ENCODE measurements around the gene ISCU.

The ISCU gene

GRCh38 chr12:108597559-108598471 is 35.4 kb downstream of the ISCU start, which contains the start of gene TMEM119:
Gene TMEM119 (minus strand): TSS chr12:108598084. CDS start chr12:108592383, 5,701 bp downstream.
- TF ChIP-seq YY1 (IDR thresholded peaks at IDR 0.05; ENCODE audit: insufficient read depth, insufficient read length): no peak
- no peak for TF ChIP-seq ZNF274 (IDR thresholded peaks at IDR 0.05; ENCODE audit: low read depth, low read length)
- no peak for TF ChIP-seq SUZ12 (IDR thresholded peaks at IDR 0.05; ENCODE audit: extremely low read depth, insufficient read depth, insufficient read length)
- DNase-seq (ENCODE audit: low read depth, low spot score): no peak
- Histone ChIP-seq H3K9ac (ENCODE audit: insufficient read length, low read depth) (no peak within 1 kb of the TSS), H3K4me1 (ENCODE audit: insufficient read depth, insufficient read length) (peaks cover 8% of the 10 kb centered on the region), H3K36me3 (ENCODE audit: insufficient read depth, insufficient read length, low read length) (no peaks in the 10 kb centered on the region), H3K9me3 (ENCODE audit: insufficient read depth, low read length) (no peaks in the 10 kb centered on the region), H3K4me3 (ENCODE audit: insufficient read length, low read depth) (no peak within 1 kb of the TSS), H3K27me3 (ENCODE audit: insufficient read depth, insufficient read length) (no peaks in the 10 kb centered on the region)

GRCh38 chr12:108598553-108599250 is 36.3 kb downstream of the ISCU start:
- Histone ChIP-seq H3K4me1 (ENCODE audit: insufficient read depth, insufficient read length) (peaks cover 8% of the 10 kb centered on the region), H3K9ac (ENCODE audit: insufficient read length, low read depth) (no peak overlapping the region), H3K9me3 (ENCODE audit: insufficient read depth, low read length) (no peaks in the 10 kb centered on the region), H3K36me3 (ENCODE audit: insufficient read depth, insufficient read length, low read length) (no peaks in the 10 kb centered on the region), H3K4me3 (ENCODE audit: insufficient read length, low read depth) (no peak overlapping the region), H3K27me3 (ENCODE audit: insufficient read depth, insufficient read length) (no peaks in the 10 kb centered on the region)
- DNase-seq (ENCODE audit: low read depth, low spot score): no peak
- TF ChIP-seq YY1 (IDR thresholded peaks at IDR 0.05; ENCODE audit: insufficient read depth, insufficient read length): no peak
- no peak for TF ChIP-seq SUZ12 (IDR thresholded peaks at IDR 0.05; ENCODE audit: extremely low read depth, insufficient read depth, insufficient read length)
- no peak for TF ChIP-seq ZNF274 (IDR thresholded peaks at IDR 0.05; ENCODE audit: low read depth, low read length)

GRCh38 chr12:108599541-108599940 is 37.1 kb downstream of the ISCU start:
- Histone ChIP-seq H3K4me3 (ENCODE audit: insufficient read length, low read depth) (no peak overlapping the region), H3K27me3 (ENCODE audit: insufficient read depth, insufficient read length) (no peaks in the 10 kb centered on the region), H3K4me1 (ENCODE audit: insufficient read depth, insufficient read length) (peaks cover 13% of the 10 kb centered on the region), H3K9ac (ENCODE audit: insufficient read length, low read depth) (no peak overlapping the region), H3K36me3 (ENCODE audit: insufficient read depth, insufficient read length, low read length) (no peaks in the 10 kb centered on the region), H3K9me3 (ENCODE audit: insufficient read depth, low read length) (no peaks in the 10 kb centered on the region)
- DNase-seq (ENCODE audit: low read depth, low spot score): no peak
- TF ChIP-seq SUZ12 (IDR thresholded peaks at IDR 0.05; ENCODE audit: extremely low read depth, insufficient read depth, insufficient read length) (no peak), YY1 (IDR thresholded peaks at IDR 0.05; ENCODE audit: insufficient read depth, insufficient read length) (no peak)

- no peaks in the 10 kb centered on the region for H3K36me3 ChIP-seq (ENCODE audit: insufficient read depth, insufficient read length, low read length)
- no peak overlapping the region for H3K4me3 ChIP-seq (ENCODE audit: insufficient read length, low read depth)
- H3K9ac ChIP-seq (ENCODE audit: insufficient read length, low read depth): no peak overlapping the region
- H3K27me3 ChIP-seq (ENCODE audit: insufficient read depth, insufficient read length): no peaks in the 10 kb centered on the region
- TF ChIP-seq ZNF274 (IDR thresholded peaks at IDR 0.05; ENCODE audit: low read depth, low read length) (no peak), SUZ12 (IDR thresholded peaks at IDR 0.05; ENCODE audit: extremely low read depth, insufficient read depth, insufficient read length) (no peak), YY1 (IDR thresholded peaks at IDR 0.05; ENCODE audit: insufficient read depth, insufficient read length) (no peak)
- no peaks in the 10 kb centered on the region for H3K9me3 ChIP-seq (ENCODE audit: insufficient read depth, low read length)
- DNase-seq (ENCODE audit: low read depth, low spot score): no peak
- H3K4me1 ChIP-seq (ENCODE audit: insufficient read depth, insufficient read length): peaks cover 14% of the 10 kb centered on the region
Measured at GRCh38 chr12:108599948-108600701, 37.7 kb downstream of the ISCU start.

GRCh38 chr12:108600702-108601007 is 38.3 kb downstream of the ISCU start:
- peaks cover 14% of the 10 kb centered on the region for H3K4me1 ChIP-seq (ENCODE audit: insufficient read depth, insufficient read length)

GRCh38 chr12:108602209-108602705 is 39.9 kb downstream of the ISCU start:
- Histone ChIP-seq H3K9ac (ENCODE audit: insufficient read length, low read depth) (no peak overlapping the region), H3K27me3 (ENCODE audit: insufficient read depth, insufficient read length) (no peaks in the 10 kb centered on the region), H3K4me3 (ENCODE audit: insufficient read length, low read depth) (no peak overlapping the region), H3K4me1 (ENCODE audit: insufficient read depth, insufficient read length) (peaks cover 14% of the 10 kb centered on the region), H3K9me3 (ENCODE audit: insufficient read depth, low read length) (no peaks in the 10 kb centered on the region), H3K36me3 (ENCODE audit: insufficient read depth, insufficient read length, low read length) (no peaks in the 10 kb centered on the region)
- TF ChIP-seq YY1 (IDR thresholded peaks at IDR 0.05; ENCODE audit: insufficient read depth, insufficient read length) (no peak), SUZ12 (IDR thresholded peaks at IDR 0.05; ENCODE audit: extremely low read depth, insufficient read depth, insufficient read length) (no peak), ZNF274 (IDR thresholded peaks at IDR 0.05; ENCODE audit: low read depth, low read length) (no peak)
- no peak for DNase-seq (ENCODE audit: low read depth, low spot score)

More at GRCh38 chr12:108600702-108601007, 38.3 kb downstream of the ISCU start:
- no peaks in the 10 kb centered on the region for H3K9me3 ChIP-seq (ENCODE audit: insufficient read depth, low read length)
- TF ChIP-seq ZNF274 (IDR thresholded peaks at IDR 0.05; ENCODE audit: low read depth, low read length) (no peak), YY1 (IDR thresholded peaks at IDR 0.05; ENCODE audit: insufficient read depth, insufficient read length) (no peak), SUZ12 (IDR thresholded peaks at IDR 0.05; ENCODE audit: extremely low read depth, insufficient read depth, insufficient read length) (no peak)
- no peaks in the 10 kb centered on the region for H3K27me3 ChIP-seq (ENCODE audit: insufficient read depth, insufficient read length)
- no peak overlapping the region for H3K4me3 ChIP-seq (ENCODE audit: insufficient read length, low read depth)
- no peaks in the 10 kb centered on the region for H3K36me3 ChIP-seq (ENCODE audit: insufficient read depth, insufficient read length, low read length)
- no peak for DNase-seq (ENCODE audit: low read depth, low spot score)
- no peak overlapping the region for H3K9ac ChIP-seq (ENCODE audit: insufficient read length, low read depth)

Measured in NT2/D1 (cell line).